Ishikawa (cell line): ENCODE results near the gene EGFLAM.

Experiments
- CREB1 ChIP-seq: IDR thresholded peaks from 2 replicates; pipeline ENCODE4 v1.6.1; 2012; ENCODE audit warnings: low read depth
- EGR1 ChIP-seq: IDR thresholded peaks from 2 replicates; pipeline ENCODE4 v1.6.1; 2012
- EP300 ChIP-seq: IDR thresholded peaks from 2 replicates; pipeline ENCODE4 v1.6.1; 2012; ENCODE audit warnings: borderline replicate concordance
- RAD21 ChIP-seq: IDR thresholded peaks from 2 replicates; pipeline ENCODE4 v1.6.1; 2012; ENCODE audit warnings: low read depth
- TAF1 ChIP-seq: IDR thresholded peaks from 2 replicates; pipeline ENCODE4 v1.6.1; 2012; ENCODE audit warnings: low read depth, mild to moderate bottlenecking
- YY1 ChIP-seq: IDR thresholded peaks from 2 replicates; pipeline ENCODE4 v1.6.1; 2012; ENCODE audit warnings: low read depth
- TF ChIP-seq, protein P1 (sequence below): IDR thresholded peaks from 2 replicates; pipeline ENCODE4 v1.6.1; 2012
- TF ChIP-seq, protein P2 (sequence below): IDR thresholded peaks from 2 replicates; pipeline ENCODE4 v1.6.1; 2012; ENCODE audit warnings: low read depth, mild to moderate bottlenecking

DNA sequence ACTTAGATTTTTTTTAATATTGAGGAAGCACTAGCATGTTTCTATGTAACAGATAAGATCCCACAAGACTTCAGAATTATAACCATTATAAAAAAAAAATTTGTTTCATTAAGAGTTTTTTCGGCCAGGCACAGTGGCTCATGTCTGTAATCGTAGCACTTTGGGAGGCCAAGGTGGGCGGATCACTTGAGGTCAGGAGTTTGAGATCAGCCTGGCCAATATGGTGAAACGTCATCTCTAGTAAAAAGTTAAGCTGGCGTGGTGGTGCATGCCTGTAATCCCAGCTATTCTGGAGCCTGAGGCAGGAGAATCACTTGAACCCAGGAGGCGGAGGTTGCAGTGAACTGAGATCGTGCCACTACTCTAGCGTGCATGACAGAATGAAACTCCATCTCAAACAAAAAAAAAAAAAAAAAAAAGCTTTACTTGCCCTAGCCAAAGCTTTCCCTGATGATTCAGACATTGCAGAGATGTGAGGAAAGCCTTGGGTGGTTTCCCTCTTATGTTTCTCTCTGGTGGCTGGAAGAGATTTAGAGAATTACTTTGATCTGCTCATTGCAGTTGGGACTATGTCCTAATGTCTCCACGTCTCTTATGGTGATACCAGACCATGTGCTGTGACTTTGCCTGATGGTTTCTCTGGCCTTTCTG lies 65.4 kb downstream of the EGFLAM start:
- no peak for TF ChIP-seq EP300
- no peak for TF ChIP-seq RAD21
- TF ChIP-seq, protein P1, sequence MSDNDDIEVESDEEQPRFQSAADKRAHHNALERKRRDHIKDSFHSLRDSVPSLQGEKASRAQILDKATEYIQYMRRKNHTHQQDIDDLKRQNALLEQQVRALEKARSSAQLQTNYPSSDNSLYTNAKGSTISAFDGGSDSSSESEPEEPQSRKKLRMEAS, result no peak
- TF ChIP-seq, protein P2, sequence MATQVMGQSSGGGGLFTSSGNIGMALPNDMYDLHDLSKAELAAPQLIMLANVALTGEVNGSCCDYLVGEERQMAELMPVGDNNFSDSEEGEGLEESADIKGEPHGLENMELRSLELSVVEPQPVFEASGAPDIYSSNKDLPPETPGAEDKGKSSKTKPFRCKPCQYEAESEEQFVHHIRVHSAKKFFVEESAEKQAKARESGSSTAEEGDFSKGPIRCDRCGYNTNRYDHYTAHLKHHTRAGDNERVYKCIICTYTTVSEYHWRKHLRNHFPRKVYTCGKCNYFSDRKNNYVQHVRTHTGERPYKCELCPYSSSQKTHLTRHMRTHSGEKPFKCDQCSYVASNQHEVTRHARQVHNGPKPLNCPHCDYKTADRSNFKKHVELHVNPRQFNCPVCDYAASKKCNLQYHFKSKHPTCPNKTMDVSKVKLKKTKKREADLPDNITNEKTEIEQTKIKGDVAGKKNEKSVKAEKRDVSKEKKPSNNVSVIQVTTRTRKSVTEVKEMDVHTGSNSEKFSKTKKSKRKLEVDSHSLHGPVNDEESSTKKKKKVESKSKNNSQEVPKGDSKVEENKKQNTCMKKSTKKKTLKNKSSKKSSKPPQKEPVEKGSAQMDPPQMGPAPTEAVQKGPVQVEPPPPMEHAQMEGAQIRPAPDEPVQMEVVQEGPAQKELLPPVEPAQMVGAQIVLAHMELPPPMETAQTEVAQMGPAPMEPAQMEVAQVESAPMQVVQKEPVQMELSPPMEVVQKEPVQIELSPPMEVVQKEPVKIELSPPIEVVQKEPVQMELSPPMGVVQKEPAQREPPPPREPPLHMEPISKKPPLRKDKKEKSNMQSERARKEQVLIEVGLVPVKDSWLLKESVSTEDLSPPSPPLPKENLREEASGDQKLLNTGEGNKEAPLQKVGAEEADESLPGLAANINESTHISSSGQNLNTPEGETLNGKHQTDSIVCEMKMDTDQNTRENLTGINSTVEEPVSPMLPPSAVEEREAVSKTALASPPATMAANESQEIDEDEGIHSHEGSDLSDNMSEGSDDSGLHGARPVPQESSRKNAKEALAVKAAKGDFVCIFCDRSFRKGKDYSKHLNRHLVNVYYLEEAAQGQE, result no peak
- no peak for TF ChIP-seq TAF1
- TF ChIP-seq YY1, result no peak
- TF ChIP-seq EGR1, result no peak
- TF ChIP-seq CREB1, result no peak
